ENCODE measurements around the gene SLCO3A1. TPM values are rescaled to one million over a fixed set of nuclear protein-coding genes. Genes with fewer than 3 reads are reported as not detected.

Gene SLCO3A1
- polyA plus RNA-seq (2012; ENCODE audit: insufficient read depth, insufficient read length, low read depth) = 42.5 TPM

DNA sequence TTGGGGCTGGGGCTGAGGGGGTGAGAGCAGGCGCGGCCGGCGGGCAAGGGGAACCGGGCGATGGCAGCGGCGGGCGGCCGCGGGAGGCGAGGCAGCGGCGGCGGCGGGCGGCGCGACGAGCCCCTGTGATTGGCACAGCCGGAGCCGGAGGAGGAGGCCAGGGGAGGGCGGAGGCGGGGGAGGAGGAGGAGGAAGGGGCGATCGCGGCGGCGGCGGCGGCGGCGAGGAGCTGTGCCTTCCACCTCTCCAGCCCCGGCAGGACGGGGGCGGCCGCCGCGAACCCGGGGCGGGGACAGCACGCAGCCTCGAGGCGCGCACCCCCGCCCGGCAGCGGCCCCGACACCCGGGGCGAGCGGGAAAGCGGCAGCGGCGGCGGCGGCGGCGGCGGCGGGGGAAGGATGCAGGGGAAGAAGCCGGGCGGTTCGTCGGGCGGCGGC is at the start of gene SLCO3A1:
Gene SLCO3A1 (plus strand): TSS at position 198 of the 437 bp plus-strand sequence.
- H3K4me1 ChIP-seq = peaks cover 16% of the 10 kb centered on the region
- peak; percentile 85 for DNase-seq
- no peaks in the 10 kb centered on the region for H3K27me3 ChIP-seq
- TF ChIP-seq, protein P1, sequence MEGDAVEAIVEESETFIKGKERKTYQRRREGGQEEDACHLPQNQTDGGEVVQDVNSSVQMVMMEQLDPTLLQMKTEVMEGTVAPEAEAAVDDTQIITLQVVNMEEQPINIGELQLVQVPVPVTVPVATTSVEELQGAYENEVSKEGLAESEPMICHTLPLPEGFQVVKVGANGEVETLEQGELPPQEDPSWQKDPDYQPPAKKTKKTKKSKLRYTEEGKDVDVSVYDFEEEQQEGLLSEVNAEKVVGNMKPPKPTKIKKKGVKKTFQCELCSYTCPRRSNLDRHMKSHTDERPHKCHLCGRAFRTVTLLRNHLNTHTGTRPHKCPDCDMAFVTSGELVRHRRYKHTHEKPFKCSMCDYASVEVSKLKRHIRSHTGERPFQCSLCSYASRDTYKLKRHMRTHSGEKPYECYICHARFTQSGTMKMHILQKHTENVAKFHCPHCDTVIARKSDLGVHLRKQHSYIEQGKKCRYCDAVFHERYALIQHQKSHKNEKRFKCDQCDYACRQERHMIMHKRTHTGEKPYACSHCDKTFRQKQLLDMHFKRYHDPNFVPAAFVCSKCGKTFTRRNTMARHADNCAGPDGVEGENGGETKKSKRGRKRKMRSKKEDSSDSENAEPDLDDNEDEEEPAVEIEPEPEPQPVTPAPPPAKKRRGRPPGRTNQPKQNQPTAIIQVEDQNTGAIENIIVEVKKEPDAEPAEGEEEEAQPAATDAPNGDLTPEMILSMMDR (IDR thresholded peaks at IDR 0.05; ENCODE audit: low read depth, low read length) = no peak
- H3K36me3 ChIP-seq = no peaks in the 10 kb centered on the region
- H3K9me3 ChIP-seq = no peaks in the 10 kb centered on the region
- H3K4me3 ChIP-seq (ENCODE audit: low read depth, low read length) = peak within 1 kb of the TSS; percentile 84

DNA sequence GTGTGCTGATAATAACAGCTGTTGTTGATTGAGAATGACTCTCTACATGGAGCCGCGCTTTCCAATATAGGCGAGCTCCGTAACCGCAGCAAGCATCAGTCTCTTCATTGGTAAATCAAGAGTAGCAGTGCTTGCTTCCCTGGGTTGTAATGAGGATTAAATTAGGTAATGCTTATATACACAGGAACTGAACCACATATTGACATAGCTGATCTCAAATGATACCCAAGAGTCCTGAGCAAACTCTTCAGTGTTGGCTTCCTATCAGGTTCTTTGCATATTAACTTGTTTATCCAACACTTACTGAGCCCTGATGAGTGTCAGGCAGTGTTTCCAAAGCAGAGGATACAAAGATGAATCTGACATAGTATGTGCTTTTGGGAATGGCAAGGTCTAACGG is 46.4 kb upstream of the SLCO3A1 start:
- H3K9me3 ChIP-seq = no peaks in the 10 kb centered on the region
- DNase-seq = no peak
- no peaks in the 10 kb centered on the region for H3K27me3 ChIP-seq
- TF ChIP-seq, protein P1 (IDR thresholded peaks at IDR 0.05; ENCODE audit: low read depth, low read length) = no peak
- H3K4me3 ChIP-seq (ENCODE audit: low read depth, low read length) = no peak overlapping the region
- H3K36me3 ChIP-seq = no peaks in the 10 kb centered on the region
- no peaks in the 10 kb centered on the region for H3K4me1 ChIP-seq

DNA sequence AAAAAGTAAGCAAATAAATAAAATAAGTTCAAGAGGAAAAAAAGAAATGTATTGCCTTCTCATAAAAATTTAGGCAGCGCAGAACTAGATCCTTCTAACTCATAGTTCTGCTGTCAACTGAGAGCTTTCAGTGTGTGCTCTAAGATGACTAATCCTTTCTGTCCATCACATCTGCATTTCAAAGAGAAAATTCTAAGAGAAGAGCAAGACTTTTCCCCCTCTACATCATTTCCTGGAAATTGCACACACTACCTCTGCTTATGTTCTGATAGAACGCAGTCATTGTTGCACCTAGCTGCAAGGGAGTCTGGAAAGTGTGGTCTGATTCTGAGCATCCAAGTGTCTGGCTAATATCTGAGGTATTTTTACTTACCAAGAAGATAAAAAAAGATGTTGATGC is 39.6 kb upstream of the SLCO3A1 start:
- Histone ChIP-seq H3K9me3 (no peaks in the 10 kb centered on the region), H3K4me3 (ENCODE audit: low read depth, low read length) (no peak overlapping the region), H3K36me3 (no peaks in the 10 kb centered on the region), H3K27me3 (no peaks in the 10 kb centered on the region), H3K4me1 (no peaks in the 10 kb centered on the region)
- DNase-seq = no peak
- TF ChIP-seq, protein P1 (IDR thresholded peaks at IDR 0.05; ENCODE audit: low read depth, low read length) = no peak

DNA sequence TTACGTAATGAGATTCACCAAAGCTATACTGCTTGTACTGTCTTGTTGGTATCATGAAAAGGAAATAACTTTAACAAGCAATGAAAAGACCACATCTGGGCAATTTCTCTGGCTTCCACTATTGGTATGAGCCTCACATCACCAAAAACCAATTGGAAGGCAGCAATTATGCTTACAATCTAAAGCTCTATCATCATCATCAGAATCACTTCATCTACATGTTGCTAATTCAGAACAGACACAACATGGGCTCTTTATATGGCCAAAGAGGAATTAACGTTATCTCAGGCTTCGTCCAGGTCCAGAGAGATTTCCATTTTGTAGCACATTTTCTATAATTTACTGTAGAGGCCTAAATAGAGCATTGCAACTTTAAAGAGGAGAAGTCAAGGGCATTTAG is 36.6 kb upstream of the SLCO3A1 start:
- no peak for DNase-seq
- Histone ChIP-seq H3K4me1 (no peaks in the 10 kb centered on the region), H3K4me3 (ENCODE audit: low read depth, low read length) (no peak overlapping the region), H3K27me3 (no peaks in the 10 kb centered on the region), H3K36me3 (no peaks in the 10 kb centered on the region), H3K9me3 (no peaks in the 10 kb centered on the region)
- TF ChIP-seq, protein P1 (IDR thresholded peaks at IDR 0.05; ENCODE audit: low read depth, low read length) = no peak

DNA sequence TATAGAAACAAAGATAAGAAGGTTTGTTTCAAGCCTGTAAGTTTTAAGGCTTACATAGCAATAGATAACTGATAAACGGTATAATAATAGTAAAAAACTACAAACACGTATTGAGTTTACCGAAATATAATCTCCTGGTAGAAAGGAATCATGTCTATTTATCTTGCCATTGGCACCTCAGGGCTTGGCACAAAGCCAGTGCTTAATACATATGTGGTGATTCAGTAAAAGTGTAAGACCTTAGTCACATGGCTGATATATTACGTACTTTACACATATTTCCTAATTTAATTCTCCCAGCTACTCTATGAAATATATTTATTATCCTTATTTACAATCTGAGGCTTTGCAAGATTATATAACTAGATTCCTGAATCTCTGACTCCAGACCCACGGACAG is 32.0 kb upstream of the SLCO3A1 start:
- no peak for DNase-seq
- Histone ChIP-seq H3K27me3 (no peaks in the 10 kb centered on the region), H3K36me3 (no peaks in the 10 kb centered on the region), H3K9me3 (no peaks in the 10 kb centered on the region), H3K4me1 (no peaks in the 10 kb centered on the region), H3K4me3 (ENCODE audit: low read depth, low read length) (no peak overlapping the region)
- TF ChIP-seq, protein P1 (IDR thresholded peaks at IDR 0.05; ENCODE audit: low read depth, low read length) = no peak

DNA sequence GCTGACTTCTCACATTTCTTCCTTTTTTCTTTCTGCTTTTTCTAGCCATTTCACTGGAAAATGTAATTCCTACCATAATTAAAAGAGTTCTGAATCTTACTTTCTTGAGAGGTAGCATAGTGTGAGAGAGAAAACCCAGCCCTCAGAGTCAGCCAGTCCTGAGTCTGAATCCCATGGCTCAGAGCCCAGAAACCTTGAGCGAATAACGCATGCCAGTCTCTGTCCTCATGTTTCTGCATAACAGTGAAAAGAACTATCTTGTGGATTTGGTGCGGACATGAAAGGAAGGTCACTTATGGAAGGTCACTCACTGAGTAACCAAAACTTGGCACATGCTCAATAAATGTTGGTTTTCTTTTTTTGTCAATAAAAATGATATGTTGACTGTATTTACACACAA is 29.3 kb upstream of the SLCO3A1 start:
- no peaks in the 10 kb centered on the region for H3K36me3 ChIP-seq
- TF ChIP-seq, protein P1 (IDR thresholded peaks at IDR 0.05; ENCODE audit: low read depth, low read length) = no peak
- no peaks in the 10 kb centered on the region for H3K9me3 ChIP-seq
- DNase-seq = no peak
- no peak overlapping the region for H3K4me3 ChIP-seq (ENCODE audit: low read depth, low read length)
- H3K4me1 ChIP-seq = no peaks in the 10 kb centered on the region
- no peaks in the 10 kb centered on the region for H3K27me3 ChIP-seq
